ENCODE results near the gene KLF5.
"Not testable (repeated sequence)": the region's sequence is repeated elsewhere in the genome, so short reads cannot be mapped to it uniquely, and the experiment has no call there.

Gene KLF5

DNA sequence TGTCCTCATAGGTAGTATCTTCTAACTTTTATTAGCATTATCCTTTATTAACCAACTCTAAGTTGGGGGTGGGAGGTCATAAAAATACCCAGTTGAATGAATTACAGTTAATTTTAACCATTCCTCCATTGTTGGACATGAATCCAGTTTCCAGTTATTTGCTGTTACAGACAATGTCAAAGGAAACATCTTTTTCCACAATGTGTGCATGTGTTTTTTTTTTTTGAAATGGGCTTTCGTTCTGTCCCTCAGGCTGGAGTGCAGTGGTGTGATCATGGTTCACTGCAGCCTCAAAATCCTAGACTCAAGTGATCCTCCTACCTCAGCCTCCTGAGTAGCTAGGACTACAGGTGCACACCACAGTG is 32.0 kb downstream of the KLF5 start:
- DNase-seq (ENCODE audit: low read depth): no peak
- TF ChIP-seq, protein P1, sequence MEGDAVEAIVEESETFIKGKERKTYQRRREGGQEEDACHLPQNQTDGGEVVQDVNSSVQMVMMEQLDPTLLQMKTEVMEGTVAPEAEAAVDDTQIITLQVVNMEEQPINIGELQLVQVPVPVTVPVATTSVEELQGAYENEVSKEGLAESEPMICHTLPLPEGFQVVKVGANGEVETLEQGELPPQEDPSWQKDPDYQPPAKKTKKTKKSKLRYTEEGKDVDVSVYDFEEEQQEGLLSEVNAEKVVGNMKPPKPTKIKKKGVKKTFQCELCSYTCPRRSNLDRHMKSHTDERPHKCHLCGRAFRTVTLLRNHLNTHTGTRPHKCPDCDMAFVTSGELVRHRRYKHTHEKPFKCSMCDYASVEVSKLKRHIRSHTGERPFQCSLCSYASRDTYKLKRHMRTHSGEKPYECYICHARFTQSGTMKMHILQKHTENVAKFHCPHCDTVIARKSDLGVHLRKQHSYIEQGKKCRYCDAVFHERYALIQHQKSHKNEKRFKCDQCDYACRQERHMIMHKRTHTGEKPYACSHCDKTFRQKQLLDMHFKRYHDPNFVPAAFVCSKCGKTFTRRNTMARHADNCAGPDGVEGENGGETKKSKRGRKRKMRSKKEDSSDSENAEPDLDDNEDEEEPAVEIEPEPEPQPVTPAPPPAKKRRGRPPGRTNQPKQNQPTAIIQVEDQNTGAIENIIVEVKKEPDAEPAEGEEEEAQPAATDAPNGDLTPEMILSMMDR (conservative IDR thresholded peaks at IDR 0.05; ENCODE audit: low read depth, low read length): no peak
- no peak overlapping the region for H3K4me3 ChIP-seq (ENCODE audit: low read depth, low read length)

DNA sequence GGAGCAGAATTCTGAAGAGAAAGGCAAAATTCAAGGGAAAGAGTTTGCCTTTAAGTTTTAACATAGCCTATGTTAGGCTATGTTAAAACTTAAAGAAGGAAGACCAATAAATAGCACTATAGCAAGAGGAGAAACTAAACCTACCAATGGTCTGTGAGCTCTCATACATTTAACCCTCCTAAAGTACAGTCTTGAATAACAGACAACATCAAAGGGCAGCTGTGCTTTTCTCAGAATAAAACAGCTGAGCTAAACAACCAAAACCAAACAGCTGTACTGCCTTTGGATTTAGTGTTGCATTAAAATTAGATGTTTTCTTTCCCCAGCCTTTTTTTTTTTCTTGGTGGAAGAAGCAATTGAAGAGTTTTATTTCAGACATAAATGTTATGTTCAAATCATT is 34.0 kb downstream of the KLF5 start:
- TF ChIP-seq, protein P1 (conservative IDR thresholded peaks at IDR 0.05; ENCODE audit: low read depth, low read length): no peak
- H3K4me3 ChIP-seq (ENCODE audit: low read depth, low read length): no peak overlapping the region

DNA sequence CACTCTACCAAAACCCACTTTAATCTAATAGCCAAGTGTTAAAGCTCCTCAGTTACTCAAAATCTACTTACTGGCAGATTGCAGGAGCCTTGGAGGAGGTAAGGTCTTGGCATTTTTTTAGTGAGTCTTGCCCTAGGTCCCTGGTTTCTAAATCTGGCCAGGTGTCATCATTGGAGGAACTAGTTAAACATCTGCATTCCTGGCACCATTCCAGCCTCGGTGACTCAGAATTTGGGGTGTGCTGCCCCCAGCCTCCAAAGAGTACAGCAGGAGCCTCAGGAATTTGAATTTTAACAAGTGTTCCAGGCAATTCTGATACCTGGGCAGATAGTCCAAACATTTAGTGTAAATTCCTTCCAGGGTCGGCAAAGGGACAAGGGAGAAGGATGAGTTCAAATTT is 37.4 kb downstream of the KLF5 start:
- DNase-seq (ENCODE audit: low read depth): peak; percentile 24
- TF ChIP-seq, protein P1 (conservative IDR thresholded peaks at IDR 0.05; ENCODE audit: low read depth, low read length): no peak
- no peak overlapping the region for H3K4me3 ChIP-seq (ENCODE audit: low read depth, low read length)

More for the DNA sequence above, 34.0 kb downstream of the KLF5 start:
- DNase-seq (ENCODE audit: low read depth): peak; percentile 21

DNA sequence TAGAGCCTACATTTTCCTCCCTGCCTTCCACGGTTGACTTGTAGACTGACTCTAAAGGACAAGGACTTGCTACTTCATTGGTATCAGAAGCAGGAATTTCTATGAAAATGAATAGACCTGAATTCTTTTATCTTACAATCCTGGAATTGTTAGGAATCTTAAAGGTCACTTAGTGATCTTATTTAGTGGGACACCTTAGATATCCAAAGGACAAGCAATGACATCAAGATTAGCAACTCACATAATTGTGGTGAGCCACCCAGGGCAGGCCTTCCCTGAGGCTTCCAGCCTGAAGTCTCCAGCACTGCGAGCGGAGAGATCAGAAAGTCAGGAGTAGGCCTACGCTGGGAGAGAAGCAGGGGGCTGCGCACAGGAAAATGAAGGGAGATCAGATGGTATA is 37.8 kb downstream of the KLF5 start:
- H3K4me3 ChIP-seq (ENCODE audit: low read depth, low read length): no peak overlapping the region
- TF ChIP-seq, protein P1 (conservative IDR thresholded peaks at IDR 0.05; ENCODE audit: low read depth, low read length): no peak
- DNase-seq (ENCODE audit: low read depth): no peak

GRCh38 chr13:73100781-73101180 is 42.0 kb downstream of the KLF5 start:
- not testable (repeated sequence) for H3K4me3 ChIP-seq (ENCODE audit: low read depth, low read length); DNase-seq (ENCODE audit: low read depth)

DNA sequence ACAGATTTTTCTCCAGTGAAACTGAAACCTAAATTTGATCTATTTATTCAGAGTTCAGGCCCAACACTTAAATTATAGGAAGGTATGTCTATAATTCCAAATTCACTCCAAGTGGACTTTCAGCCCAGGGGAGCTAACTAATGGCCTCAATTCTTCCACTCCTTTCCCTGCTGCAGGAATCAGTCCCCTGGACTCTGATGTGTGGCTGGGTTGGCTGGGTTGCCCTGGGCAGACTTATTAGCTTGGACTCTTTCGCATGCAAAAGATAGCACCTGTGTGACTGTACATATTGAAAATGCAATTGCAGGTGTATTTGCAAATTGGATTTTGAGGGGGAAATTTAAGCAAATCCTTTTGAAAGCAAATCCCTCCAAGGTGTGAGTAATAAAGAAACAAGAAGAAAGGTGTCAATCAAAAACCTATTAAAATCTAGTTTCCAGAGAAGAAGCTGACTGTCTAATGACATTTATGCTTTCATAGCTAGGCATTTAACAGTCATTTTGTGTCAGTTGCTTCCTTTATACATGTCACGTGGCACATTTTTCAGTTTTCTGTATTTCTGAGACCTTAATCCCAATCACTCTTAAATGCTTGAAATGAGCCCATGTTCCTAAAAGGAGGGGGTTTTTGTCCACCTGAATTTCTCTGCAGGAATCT is 42.7 kb downstream of the KLF5 start:
- DNase-seq (ENCODE audit: low read depth): no peak
- TF ChIP-seq, protein P1 (conservative IDR thresholded peaks at IDR 0.05; ENCODE audit: low read depth, low read length): no peak
- no peak overlapping the region for H3K4me3 ChIP-seq (ENCODE audit: low read depth, low read length)

DNA sequence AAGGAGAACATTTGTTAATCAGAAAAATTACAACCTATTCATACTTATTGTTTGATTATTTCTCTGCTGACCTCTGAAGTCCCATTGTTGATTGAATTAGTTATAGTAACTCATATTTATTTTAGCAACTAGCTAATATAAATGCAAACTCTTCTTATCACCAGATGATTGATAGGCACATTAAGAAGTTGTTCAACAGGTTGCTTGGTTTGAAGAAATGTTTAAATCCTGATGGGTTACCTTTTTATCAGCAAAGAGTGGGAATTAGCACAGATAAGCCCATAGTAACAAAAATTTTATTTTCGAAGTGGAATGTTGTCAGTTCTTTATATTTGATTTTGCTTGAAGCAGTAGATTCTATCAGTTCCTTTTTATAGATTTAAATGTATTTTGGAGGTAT is 44.4 kb downstream of the KLF5 start:
- no peak overlapping the region for H3K4me3 ChIP-seq (ENCODE audit: low read depth, low read length)
- no peak for DNase-seq (ENCODE audit: low read depth)
- TF ChIP-seq, protein P1 (conservative IDR thresholded peaks at IDR 0.05; ENCODE audit: low read depth, low read length): no peak
